Activated naive CD4-positive, alpha-beta T cell treated with anti-CD3 and anti-CD28 coated beads for 36 hours (primary cell): ENCODE results near the gene MAFB. TPM values are rescaled to one million over a fixed set of nuclear protein-coding genes. Genes with fewer than 3 reads are reported as not detected.

Experiments used
- CTCF ChIA-PET: fragments of 350-600 bp; sonication (Branson Sonifier 250); formaldehyde crosslinking; loops from one replicate; lab custom pipeline; 2021; ENCODE audit warnings: antibody characterized with exemption; lab: Charles Lee
- DNase-seq: peaks from one replicate; pipeline ENCODE4 v3.0.0-alpha.2; 2020
- H3K27ac Mint-ChIP-seq: one replicate; pipeline ENCODE4 v1.8.0; 2021; ENCODE audit warnings: mild to moderate bottlenecking, mixed read lengths
- H3K27me3 Mint-ChIP-seq: one replicate; pipeline ENCODE4 v1.8.0; 2021; ENCODE audit warnings: low read depth, mixed read lengths
- H3K36me3 Mint-ChIP-seq: one replicate; pipeline ENCODE4 v1.8.0; 2021; ENCODE audit warnings: low read depth, mixed read lengths
- H3K4me1 Mint-ChIP-seq: one replicate; pipeline ENCODE4 v1.8.0; 2021; ENCODE audit warnings: low read depth, mixed read lengths
- H3K4me3 Mint-ChIP-seq: one replicate; pipeline ENCODE4 v1.8.0; 2021; ENCODE audit warnings: mild to moderate bottlenecking, moderate library complexity, mixed read lengths
- H3K9me3 Mint-ChIP-seq: one replicate; pipeline ENCODE4 v1.8.0; 2021; ENCODE audit warnings: mixed read lengths
- intact Hi-C: fragments of 100-400 bp; cut with micrococcal nuclease; formaldehyde crosslinking; loops from one replicate; pipeline ENCODE4 v1.15.1; 2023
- total RNA-seq, 2 experiments: library from RNA; stranded (reverse); gene quantifications; one replicate each; pipeline ENCODE4 v1.2.3, GENCODE V29; 2021

Gene MAFB
- total RNA-seq, 2 experiments from 2014 or later, result not detected

DNA sequence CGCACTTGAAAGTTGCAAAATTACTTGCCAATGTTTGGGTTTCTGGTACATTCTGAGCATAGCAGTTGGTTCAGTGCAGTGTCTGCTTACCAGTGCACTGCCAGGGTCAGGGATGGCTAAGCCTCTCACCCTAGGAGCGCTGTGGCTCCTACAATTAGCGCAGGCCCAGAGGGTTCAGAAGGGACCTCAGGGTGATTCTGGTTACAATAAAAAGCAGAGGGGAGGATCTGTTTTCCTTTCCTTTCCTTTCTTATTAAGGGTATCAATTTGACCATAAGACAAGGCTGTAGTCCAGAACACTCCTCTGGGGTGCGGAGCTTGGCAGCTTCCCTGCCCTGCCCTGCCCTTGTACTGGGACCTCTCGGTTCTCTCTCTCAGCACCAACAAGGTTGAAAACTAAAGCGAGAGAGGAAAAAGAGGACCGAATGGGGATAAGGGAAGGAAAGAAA lies 2.6 kb downstream of the MAFB start:
- no peaks in the 10 kb centered on the region for H3K9me3 Mint-ChIP-seq
- H3K36me3 Mint-ChIP-seq, result no peaks in the 10 kb centered on the region
- no peak for DNase-seq
- H3K4me1 Mint-ChIP-seq, result peaks cover 20% of the 10 kb centered on the region
- CTCF ChIA-PET, result interaction anchor here (0.7 kb wide), 1 partner anchor 1439 kb away, joined by 3 read pairs; no protein-coding TSS in a partner anchor
- H3K27ac Mint-ChIP-seq, result no peak overlapping the region
- peaks cover 73% of the 10 kb centered on the region for H3K27me3 Mint-ChIP-seq
- intact Hi-C loops, result loop anchor here (5.0 kb wide), 2 partner anchors 276 to 1959 kb away; no protein-coding TSS in a partner anchor
- H3K4me3 Mint-ChIP-seq, result no peak overlapping the region

DNA sequence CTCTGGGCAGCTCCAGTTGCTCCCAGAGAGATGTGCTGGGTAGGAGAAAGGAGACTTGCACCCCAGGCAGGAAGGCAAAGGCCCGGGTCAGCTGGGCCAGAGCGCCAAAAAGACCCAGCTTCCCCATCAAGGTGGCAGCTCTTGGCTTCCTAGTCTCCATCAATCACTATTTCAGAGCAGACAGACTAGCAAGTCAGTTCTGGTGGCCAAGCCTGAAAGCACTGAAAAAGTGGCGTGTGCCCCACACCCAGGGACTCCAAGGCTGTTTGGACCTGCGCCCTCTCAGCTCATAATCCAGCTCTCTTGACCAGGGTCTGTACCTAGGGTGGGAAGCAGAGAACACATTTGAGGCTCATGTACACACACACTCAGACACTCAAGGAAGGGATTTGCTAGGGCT lies 3.7 kb downstream of the MAFB start:
- no peak for DNase-seq
- CTCF ChIA-PET, result no interaction called here
- Mint-ChIP-seq H3K27ac (no peak overlapping the region), H3K9me3 (no peaks in the 10 kb centered on the region), H3K4me3 (no peak overlapping the region), H3K27me3 (peaks cover 67% of the 10 kb centered on the region), H3K4me1 (peaks cover 20% of the 10 kb centered on the region), H3K36me3 (no peaks in the 10 kb centered on the region)
- intact Hi-C loops, result loop anchor here (5.0 kb wide), 2 partner anchors 277 to 1958 kb away; no protein-coding TSS in a partner anchor

DNA sequence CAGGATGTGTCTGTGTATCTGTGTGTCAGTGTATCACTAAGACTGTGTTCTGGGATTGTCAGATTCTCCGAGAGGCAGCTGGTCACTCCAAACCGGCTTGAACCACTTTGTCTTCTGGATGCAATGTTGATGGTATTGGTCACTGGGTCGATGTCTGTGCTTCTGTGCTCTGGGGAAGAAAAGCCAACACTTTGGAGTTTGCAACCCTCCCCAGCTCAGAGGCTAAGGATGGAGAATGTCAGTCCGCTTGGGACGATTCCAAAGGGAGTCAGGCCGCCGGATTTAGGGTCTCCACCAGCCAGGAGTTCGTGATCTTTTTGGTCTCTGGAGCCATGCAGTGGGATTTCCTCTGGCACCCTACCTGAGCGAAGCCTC lies 5.2 kb downstream of the MAFB start:
- H3K4me1 Mint-ChIP-seq, result peaks cover 13% of the 10 kb centered on the region
- H3K27me3 Mint-ChIP-seq, result peaks cover 67% of the 10 kb centered on the region
- H3K9me3 Mint-ChIP-seq, result no peaks in the 10 kb centered on the region
- H3K36me3 Mint-ChIP-seq, result no peaks in the 10 kb centered on the region
- no peak overlapping the region for H3K4me3 Mint-ChIP-seq
- CTCF ChIA-PET, result no interaction called here
- DNase-seq, result no peak
- intact Hi-C loops, result no loop called here
- H3K27ac Mint-ChIP-seq, result no peak overlapping the region

DNA sequence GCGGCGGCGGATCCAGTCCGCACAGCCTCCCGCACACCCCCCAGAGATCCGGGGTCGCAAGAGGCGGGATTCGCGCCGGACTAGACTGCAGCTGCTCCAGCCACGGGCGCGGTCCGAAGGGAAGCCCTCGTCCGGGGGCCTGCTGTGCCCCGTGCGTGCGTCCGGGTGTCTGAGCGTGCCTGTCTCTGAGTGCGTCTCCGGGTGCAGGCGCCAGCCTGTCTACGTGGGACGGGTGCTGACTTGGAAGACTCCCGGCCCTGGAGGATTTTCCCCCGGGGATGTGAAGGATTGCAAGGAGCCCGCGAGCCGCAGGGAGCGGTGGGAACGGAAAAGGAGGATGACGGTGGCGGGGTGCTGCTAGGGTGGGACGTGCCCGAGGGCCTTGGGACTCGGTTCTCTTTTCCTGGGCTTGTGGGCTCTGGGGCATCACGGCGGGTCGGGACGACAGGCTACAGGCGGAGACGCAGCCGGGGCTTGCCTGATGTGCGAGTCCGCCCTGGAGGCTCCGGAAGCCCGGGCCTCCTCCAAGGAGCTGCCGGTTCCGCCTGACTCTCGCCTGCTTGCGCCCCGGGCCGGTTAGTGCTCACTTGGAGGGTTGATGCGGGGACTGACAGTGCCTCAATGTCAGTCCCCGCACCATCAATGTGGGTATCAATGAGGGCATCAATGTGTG lies 5.7 kb downstream of the MAFB start:
- CTCF ChIA-PET, result no interaction called here
- intact Hi-C loops, result no loop called here
- H3K4me1 Mint-ChIP-seq, result peaks cover 10% of the 10 kb centered on the region
- H3K36me3 Mint-ChIP-seq, result no peaks in the 10 kb centered on the region
- H3K27ac Mint-ChIP-seq, result no peak overlapping the region
- H3K27me3 Mint-ChIP-seq, result peaks cover 64% of the 10 kb centered on the region
- no peak for DNase-seq
- H3K4me3 Mint-ChIP-seq, result no peak overlapping the region
- H3K9me3 Mint-ChIP-seq, result no peaks in the 10 kb centered on the region

DNA sequence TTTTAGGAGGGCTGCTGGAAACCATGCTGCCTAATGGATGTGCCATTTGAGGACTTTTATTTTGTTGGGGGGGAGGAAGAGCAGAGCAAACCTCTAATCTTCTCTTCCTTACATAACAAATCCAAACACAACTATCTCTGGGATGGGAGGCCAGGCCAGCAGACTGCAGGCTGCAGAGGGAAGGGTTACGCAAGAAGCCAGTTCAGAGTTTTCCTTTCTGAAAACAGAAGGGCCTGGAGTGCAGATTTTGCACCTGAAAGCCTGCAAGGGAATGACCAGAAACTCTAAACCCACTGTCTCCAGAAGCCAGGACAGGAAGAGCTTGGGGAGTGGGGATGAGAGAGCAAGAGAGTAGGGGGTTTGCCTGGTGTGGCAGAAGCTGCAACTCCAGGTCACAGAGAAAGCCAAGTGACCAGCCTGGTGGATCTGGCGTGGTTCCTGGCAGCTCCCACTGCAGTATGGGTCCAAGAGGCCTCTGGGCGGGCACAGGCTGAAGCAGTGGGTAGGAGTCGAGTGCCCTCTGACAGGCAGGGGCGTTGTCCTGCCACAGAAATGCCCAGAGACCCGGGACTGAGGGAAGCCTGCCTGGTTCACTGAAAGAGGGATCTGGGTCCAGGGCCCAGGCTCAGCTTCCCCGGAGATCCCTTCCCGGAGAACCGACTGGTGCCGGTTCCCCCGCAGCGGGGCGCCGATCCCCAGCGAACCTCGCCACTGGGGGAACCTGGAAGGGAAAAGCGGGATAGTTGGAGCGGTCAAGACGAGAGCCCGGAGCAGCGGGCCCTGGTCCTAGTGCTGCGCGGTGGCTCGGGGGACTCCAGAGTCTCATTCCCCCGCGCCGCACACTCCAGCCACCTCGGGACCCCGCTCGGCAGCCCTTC lies 6.7 kb downstream of the MAFB start:
- CTCF ChIA-PET, result no interaction called here
- no peak overlapping the region for H3K4me3 Mint-ChIP-seq
- DNase-seq, result no peak
- peaks cover 60% of the 10 kb centered on the region for H3K27me3 Mint-ChIP-seq
- no peaks in the 10 kb centered on the region for H3K36me3 Mint-ChIP-seq
- no peak overlapping the region for H3K27ac Mint-ChIP-seq
- no peaks in the 10 kb centered on the region for H3K9me3 Mint-ChIP-seq
- intact Hi-C loops, result no loop called here
- peaks cover 8% of the 10 kb centered on the region for H3K4me1 Mint-ChIP-seq

DNA sequence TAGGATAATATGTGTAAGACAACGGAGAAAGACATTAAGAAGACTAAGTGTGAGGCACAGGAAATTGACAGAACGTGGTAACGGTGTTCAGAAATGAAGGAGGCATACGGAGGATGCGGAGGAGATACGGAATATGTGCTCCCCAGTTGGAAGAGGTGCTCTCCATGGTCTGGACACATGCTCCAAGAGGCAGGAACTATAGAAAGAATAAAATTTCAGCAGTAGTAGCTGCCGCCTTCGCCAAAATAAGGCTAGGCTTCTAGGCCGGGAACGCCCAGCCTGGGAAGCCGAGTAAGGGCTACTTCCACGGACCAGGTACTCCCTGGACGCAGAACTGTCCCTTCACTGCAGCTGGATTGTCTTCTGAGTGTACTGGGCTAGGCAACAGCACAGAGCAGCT lies 7.4 kb downstream of the MAFB start:
- CTCF ChIA-PET, result no interaction called here
- intact Hi-C loops, result no loop called here
- Mint-ChIP-seq H3K4me1 (peaks cover 8% of the 10 kb centered on the region), H3K27ac (no peak overlapping the region), H3K36me3 (no peaks in the 10 kb centered on the region), H3K4me3 (no peak overlapping the region), H3K27me3 (peaks cover 57% of the 10 kb centered on the region), H3K9me3 (no peaks in the 10 kb centered on the region)
- no peak for DNase-seq

DNA sequence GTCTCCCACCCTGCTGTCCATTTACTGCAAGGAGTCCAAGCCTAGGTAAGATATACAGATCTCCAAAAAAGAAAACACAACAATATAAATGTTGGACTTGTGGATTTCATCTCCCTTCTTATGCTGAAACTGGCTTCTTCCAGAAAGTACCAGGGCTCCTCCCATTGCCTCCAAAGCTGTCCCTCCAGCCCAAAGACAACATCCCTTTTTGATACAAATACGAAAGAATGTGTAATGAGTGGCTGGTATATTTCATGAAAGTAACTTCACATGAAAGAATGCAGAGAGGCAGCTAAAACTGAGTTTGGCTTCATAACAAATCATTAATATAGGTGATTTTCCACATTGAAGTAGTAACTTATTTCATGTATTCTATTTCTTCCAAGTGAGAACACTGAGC lies 7.9 kb downstream of the MAFB start:
- no peak for DNase-seq
- intact Hi-C loops, result no loop called here
- no peaks in the 10 kb centered on the region for H3K9me3 Mint-ChIP-seq
- H3K4me1 Mint-ChIP-seq, result peaks cover 8% of the 10 kb centered on the region
- H3K36me3 Mint-ChIP-seq, result no peaks in the 10 kb centered on the region
- H3K27me3 Mint-ChIP-seq, result peaks cover 54% of the 10 kb centered on the region
- CTCF ChIA-PET, result no interaction called here
- no peak overlapping the region for H3K4me3 Mint-ChIP-seq
- no peak overlapping the region for H3K27ac Mint-ChIP-seq

DNA sequence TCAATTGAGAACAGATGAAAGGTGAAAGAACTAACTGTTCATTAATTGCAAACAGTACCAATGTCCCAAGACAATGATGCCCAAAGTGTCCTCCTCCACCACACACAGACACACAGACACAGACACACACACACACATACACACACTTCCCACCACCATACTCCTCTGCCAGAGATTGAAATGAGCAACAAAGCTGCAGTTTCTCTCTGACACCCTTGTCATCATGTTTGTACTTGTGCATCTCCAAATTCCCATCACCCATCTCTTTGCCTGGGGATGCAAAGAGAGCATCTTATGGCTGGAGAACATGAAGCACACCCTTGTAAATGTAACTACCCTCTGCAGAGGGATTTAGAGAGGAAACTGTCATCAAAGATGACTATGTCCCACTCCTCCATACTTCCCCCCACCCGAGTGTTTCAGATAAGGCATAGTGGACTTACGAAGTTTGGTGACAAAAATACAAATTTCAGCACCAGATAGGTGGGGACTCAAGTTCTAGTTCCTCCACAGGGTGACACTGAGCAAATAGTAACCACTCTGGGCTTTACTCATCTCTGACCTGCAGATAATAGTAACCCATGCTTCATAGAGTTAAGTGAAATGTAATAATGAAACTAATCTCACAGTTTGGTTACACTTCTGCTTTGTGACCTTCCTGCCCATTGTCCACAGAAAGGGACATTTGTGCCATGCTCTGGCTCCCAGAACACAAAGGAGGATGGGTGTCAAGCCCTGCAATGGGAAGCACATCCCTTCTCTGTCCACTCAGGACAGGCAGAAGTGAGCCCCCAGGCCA lies 8.7 kb downstream of the MAFB start:
- H3K27ac Mint-ChIP-seq, result no peak overlapping the region
- CTCF ChIA-PET, result interaction anchor here (0.6 kb wide), 1 partner anchor 92 kb away, joined by 3 read pairs; no protein-coding TSS in a partner anchor
- no peaks in the 10 kb centered on the region for H3K36me3 Mint-ChIP-seq
- no peaks in the 10 kb centered on the region for H3K9me3 Mint-ChIP-seq
- no peak for DNase-seq
- no peak overlapping the region for H3K4me3 Mint-ChIP-seq
- H3K4me1 Mint-ChIP-seq, result peaks cover 8% of the 10 kb centered on the region
- peaks cover 57% of the 10 kb centered on the region for H3K27me3 Mint-ChIP-seq
- intact Hi-C loops, result no loop called here

DNA sequence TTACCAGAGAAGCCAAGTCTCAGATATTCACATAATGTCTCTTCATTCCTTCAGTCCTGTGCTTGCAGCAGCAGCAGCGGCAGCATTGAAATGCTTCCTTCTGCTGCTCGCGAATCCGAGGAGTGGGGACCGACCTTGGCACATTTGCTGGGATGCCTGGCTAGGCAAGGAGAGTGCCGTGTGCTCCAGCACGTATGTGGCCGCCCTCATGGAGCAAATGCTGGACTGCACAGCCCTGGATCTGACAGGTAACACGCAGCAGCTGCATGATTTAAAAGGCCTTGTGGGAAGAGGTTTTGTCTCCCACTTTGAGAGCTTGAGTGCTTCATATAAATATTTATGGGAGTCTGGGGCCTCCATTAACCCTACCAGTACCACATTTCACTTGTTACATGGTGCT lies 9.9 kb downstream of the MAFB start:
- peaks cover 8% of the 10 kb centered on the region for H3K4me1 Mint-ChIP-seq
- no peaks in the 10 kb centered on the region for H3K36me3 Mint-ChIP-seq
- no peak overlapping the region for H3K4me3 Mint-ChIP-seq
- H3K9me3 Mint-ChIP-seq, result no peaks in the 10 kb centered on the region
- no peak for DNase-seq
- H3K27ac Mint-ChIP-seq, result no peak overlapping the region
- intact Hi-C loops, result no loop called here
- peaks cover 48% of the 10 kb centered on the region for H3K27me3 Mint-ChIP-seq
- CTCF ChIA-PET, result no interaction called here

DNA sequence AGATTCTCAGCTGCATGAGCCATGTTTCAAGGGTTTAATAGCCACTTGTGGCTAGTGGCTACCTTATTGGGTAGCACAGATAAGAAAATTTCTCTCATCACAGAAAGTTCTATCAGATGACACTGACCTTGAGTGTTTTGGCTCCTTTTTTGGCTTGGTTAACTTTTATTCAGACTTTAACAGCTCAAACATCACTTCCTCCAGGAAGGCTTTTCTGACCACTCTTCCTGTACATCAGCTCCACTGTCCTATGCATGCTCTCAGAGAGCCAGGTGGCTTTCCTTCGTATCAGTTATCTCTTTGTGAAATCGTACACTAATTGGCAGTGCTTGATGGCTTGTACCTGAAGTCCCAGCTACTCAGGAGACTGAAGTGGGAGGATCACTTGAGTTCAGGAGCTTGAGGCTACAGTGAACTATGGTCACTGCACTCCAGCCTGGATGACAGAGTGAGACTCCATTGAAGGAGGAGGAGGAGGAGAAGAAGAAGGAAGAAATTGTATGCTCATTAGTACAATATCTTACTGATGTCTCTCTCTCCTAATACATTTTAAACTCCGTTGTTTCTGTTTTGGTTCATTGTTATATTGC lies 10.7 kb downstream of the MAFB start:
- Mint-ChIP-seq H3K9me3 (no peaks in the 10 kb centered on the region), H3K27ac (no peak overlapping the region)

DNA sequence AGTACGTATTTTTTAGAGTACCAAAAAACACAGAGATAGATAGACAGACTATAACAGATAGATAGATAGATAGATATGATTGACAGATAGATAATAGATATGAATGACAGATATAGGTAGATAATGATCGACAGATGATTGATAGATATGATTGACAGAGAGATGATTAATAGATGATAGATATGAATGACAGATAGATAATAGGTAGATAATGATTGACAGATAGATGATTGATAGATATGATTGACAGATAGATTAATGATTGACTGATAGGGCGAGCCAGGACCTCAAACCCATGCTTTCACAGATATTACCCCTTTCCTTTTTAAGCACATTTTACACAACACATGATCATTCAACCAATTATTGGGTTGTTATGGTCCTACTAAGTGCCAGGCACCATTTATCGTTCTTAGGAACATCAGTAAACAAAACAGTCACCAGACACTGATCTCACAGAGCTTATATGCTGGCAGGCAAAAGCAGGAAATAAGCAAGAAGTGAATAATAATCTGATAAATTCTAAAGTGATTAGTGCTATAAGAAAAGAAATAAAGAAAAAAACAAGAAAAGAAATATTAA lies 11.6 kb downstream of the MAFB start:
- Mint-ChIP-seq H3K36me3 (no peaks in the 10 kb centered on the region), H3K27ac (no peak overlapping the region), H3K4me1 (no peaks in the 10 kb centered on the region), H3K27me3 (peaks cover 33% of the 10 kb centered on the region), H3K4me3 (no peak overlapping the region), H3K9me3 (no peaks in the 10 kb centered on the region)
- intact Hi-C loops, result no loop called here
- DNase-seq, result no peak
- CTCF ChIA-PET, result no interaction called here

More for the DNA sequence above, 10.7 kb downstream of the MAFB start:
- H3K4me1 Mint-ChIP-seq, result peaks cover 2% of the 10 kb centered on the region
- no peak overlapping the region for H3K4me3 Mint-ChIP-seq
- no peaks in the 10 kb centered on the region for H3K36me3 Mint-ChIP-seq
- CTCF ChIA-PET, result no interaction called here
- DNase-seq, result no peak
- H3K27me3 Mint-ChIP-seq, result peaks cover 40% of the 10 kb centered on the region
- intact Hi-C loops, result no loop called here
